GM12873 (cell line): ENCODE data around the gene MAP1B.

ENCODE experiments used
- CTCF ChIP-seq: IDR thresholded peaks from 2 replicates; pipeline ENCODE4 v1.5.1; 2012; ENCODE audit warnings: low read depth, mild to moderate bottlenecking, moderate library complexity, low read length, control low read depth; ENCODE audit not compliant: insufficient read depth; ENCODE audit errors: missing control alignments

MAP1B gene

DNA sequence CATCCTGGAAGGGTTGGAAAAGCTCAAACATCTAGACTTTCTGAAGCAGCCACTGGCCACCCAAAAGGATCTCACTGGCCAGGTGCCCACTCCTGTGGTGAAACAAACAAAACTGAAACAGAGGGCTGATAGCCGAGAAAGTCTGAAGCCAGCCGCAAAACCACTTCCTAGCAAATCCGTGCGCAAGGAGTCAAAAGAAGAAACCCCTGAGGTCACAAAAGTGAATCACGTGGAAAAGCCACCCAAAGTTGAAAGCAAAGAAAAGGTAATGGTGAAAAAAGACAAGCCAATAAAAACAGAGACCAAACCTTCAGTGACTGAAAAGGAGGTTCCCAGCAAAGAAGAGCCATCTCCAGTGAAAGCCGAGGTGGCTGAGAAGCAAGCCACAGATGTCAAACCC, 87.6 kb downstream of the MAP1B start:
- TF ChIP-seq CTCF = no peak

DNA sequence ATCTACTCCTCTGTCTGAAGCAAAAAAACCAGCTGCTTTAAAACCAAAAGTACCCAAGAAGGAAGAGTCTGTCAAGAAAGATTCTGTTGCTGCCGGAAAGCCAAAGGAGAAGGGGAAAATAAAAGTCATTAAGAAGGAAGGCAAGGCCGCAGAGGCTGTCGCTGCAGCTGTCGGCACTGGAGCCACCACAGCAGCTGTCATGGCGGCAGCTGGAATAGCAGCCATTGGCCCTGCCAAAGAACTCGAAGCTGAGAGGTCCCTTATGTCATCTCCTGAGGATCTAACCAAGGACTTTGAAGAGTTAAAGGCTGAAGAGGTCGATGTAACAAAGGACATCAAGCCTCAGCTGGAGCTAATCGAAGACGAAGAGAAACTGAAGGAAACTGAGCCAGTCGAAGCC, 88.3 kb downstream of the MAP1B start:
- no peak for TF ChIP-seq CTCF

DNA sequence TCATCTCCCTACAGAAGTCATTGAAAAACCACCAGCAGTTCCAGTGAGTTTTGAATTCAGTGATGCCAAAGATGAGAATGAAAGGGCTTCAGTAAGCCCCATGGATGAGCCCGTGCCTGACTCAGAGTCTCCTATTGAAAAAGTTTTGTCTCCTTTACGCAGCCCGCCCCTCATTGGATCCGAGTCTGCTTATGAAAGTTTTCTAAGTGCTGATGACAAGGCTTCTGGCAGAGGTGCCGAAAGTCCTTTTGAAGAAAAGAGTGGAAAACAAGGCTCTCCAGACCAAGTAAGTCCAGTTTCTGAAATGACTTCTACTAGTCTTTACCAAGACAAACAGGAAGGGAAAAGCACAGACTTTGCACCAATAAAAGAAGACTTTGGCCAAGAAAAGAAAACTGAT, 90.1 kb downstream of the MAP1B start:
- TF ChIP-seq CTCF = no peak

DNA sequence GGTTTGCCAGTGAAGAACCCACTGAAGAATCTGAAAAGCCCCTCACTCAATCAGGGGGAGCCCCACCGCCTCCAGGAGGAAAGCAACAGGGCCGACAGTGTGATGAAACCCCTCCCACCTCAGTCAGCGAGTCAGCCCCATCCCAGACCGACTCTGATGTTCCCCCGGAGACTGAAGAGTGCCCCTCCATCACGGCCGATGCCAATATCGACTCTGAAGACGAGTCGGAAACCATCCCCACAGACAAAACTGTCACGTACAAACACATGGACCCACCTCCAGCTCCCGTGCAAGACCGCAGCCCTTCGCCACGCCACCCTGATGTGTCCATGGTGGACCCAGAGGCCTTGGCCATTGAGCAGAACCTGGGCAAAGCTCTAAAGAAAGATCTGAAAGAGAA, 92.4 kb downstream of the MAP1B start:
- no peak for TF ChIP-seq CTCF

DNA sequence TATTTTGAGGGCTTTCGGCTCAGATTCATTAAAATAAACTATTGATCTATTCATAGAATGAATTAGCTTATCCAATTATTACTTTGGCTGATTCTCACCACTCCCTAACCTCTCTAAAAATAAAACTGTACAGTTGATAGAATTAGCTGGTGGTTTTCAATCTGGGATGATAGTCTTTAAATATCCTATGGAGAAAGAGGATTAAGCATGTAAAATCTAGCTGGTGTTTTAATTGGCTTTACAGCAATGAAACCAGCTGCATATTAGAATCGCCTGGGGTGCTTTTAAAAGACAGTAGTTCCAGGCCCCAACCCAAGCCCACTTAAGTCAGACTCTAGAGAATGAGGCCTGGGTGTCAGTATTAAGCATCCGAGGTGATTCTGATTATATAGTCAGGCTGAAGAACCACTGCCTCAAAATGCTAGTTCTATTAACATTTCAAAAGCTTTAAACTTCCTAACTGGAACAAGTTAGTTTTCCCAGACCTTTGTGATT, 95.1 kb downstream of the MAP1B start:
- TF ChIP-seq CTCF = no peak

GRCh38 chr5:72203251-72203845, 96.1 kb downstream of the MAP1B start:
- TF ChIP-seq CTCF = no peak

- no peak for TF ChIP-seq CTCF
Measured at GRCh38 chr5:72204946-72205345, 97.7 kb downstream of the MAP1B start.

DNA sequence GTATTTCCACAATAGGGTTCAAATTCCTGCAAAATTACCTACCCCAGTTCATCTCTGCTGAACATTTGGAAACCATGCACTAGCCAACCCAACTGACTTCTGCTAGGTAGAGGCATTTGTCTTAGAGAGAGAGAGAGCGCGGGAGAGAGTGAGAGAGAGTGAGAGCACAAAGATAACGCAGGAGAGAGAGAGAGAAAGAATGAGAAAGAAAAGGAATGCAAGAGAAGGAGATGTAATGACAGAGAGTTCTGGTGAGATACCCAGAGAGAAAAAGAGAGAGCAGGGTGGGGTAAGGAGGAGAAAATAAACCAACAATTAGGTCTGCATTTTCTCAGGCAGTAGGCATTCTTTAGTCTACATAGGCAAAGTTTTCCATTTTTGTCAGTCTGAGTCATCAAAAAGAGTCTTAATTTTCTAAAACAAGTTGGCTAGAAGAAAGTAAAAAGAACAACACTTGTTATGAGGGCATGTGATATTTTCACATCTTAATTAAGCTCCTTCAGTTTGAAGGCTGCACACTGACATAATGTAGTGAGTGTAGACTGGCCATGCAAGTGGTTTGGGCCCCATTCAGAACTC, 98.2 kb downstream of the MAP1B start:
- no peak for TF ChIP-seq CTCF
